GM23338 (cell line): Measurements from ENCODE around the gene STK38. TPM values are rescaled to one million over a fixed set of nuclear protein-coding genes. Genes with fewer than 3 reads are reported as not detected.

Experiments
- ATAC-seq: fragments of 200-7000 bp; cut with Tn5 transposase; 3 replicates; pipeline ENCODE4 v1.9.1; 2020
- DNase-seq: peaks from one replicate; pipeline ENCODE4 v3.0.0-alpha.2; 2015; ENCODE audit warnings: low spot score
- H2AFZ ChIP-seq: fragments of 200-600 bp; sonication (generic); 2 replicates; pipeline ENCODE4 v1.8.0; 2016; ENCODE audit warnings: antibody characterized with exemption, mild to moderate bottlenecking, moderate library complexity
- H3F3A ChIP-seq: fragments of 200-600 bp; sonication (generic); replicated peaks from 2 replicates; pipeline ENCODE4 v1.8.0; 2017; ENCODE audit warnings: antibody characterized with exemption, mixed run types, low read depth
- H3K27ac ChIP-seq: fragments of 200-600 bp; sonication (generic); 2 replicates; pipeline ENCODE4 v1.6.1; 2016; ENCODE audit warnings: low read depth
- H3K27me3 ChIP-seq: fragments of 200-600 bp; sonication (generic); 2 replicates; pipeline ENCODE4 v1.8.0; 2016; ENCODE audit warnings: mild to moderate bottlenecking, mixed run types, moderate library complexity; ENCODE audit not compliant: insufficient read depth
- H3K36me3 ChIP-seq: fragments of 200-600 bp; sonication (generic); 2 replicates; pipeline ENCODE4 v1.8.0; 2016; ENCODE audit warnings: mild to moderate bottlenecking; ENCODE audit not compliant: insufficient read depth
- H3K4me1 ChIP-seq: fragments of 200-600 bp; sonication (generic); 2 replicates; pipeline ENCODE4 v1.8.0; 2016; ENCODE audit warnings: mild to moderate bottlenecking, moderate library complexity; ENCODE audit not compliant: insufficient read depth
- H3K4me2 ChIP-seq: fragments of 200-600 bp; sonication (generic); 2 replicates; pipeline ENCODE4 v1.7.1; 2017; ENCODE audit warnings: mixed run types
- H3K4me3 ChIP-seq: fragments of 200-600 bp; sonication (generic); 2 replicates; pipeline ENCODE4 v1.6.1; 2016; ENCODE audit warnings: mixed run types
- H3K79me2 ChIP-seq: fragments of 200-600 bp; sonication (generic); replicated peaks from 2 replicates; pipeline ENCODE4 v1.8.0; 2017; ENCODE audit warnings: mild to moderate bottlenecking; ENCODE audit not compliant: insufficient read depth
- H3K9me2 ChIP-seq: fragments of 200-600 bp; sonication (generic); 2 replicates; pipeline ENCODE4 v1.8.0; 2017; ENCODE audit not compliant: insufficient read depth
- H4K20me1 ChIP-seq: fragments of 200-600 bp; sonication (generic); replicated peaks from 2 replicates; pipeline ENCODE4 v1.8.0; 2017; ENCODE audit warnings: mild to moderate bottlenecking; ENCODE audit not compliant: insufficient read depth
- H3K27ac Mint-ChIP-seq: 2 replicates; pipeline ENCODE4 v1.8.0; 2020; ENCODE audit warnings: inconsistent platforms, mild to moderate bottlenecking, moderate library complexity, mixed read lengths
- H3K27me3 Mint-ChIP-seq: 3 replicates; pipeline ENCODE4 v1.8.0; 2022; ENCODE audit warnings: low read depth, mild to moderate bottlenecking, moderate library complexity, mixed read lengths, inconsistent platforms; ENCODE audit not compliant: insufficient read depth, poor library complexity
- H3K36me3 Mint-ChIP-seq: 3 replicates; pipeline ENCODE4 v1.8.0; 2021; ENCODE audit warnings: low read depth, mild to moderate bottlenecking, inconsistent platforms, moderate library complexity, mixed read lengths
- H3K4me1 Mint-ChIP-seq: 3 replicates; pipeline ENCODE4 v1.8.0; 2020; ENCODE audit warnings: mild to moderate bottlenecking, inconsistent platforms, mixed read lengths
- H3K4me3 Mint-ChIP-seq: 3 replicates; pipeline ENCODE4 v1.8.0; 2021; ENCODE audit warnings: moderate library complexity, mild to moderate bottlenecking, inconsistent platforms, mixed read lengths
- H3K9me3 Mint-ChIP-seq: 3 replicates; pipeline ENCODE4 v1.8.0; 2020; ENCODE audit warnings: moderate library complexity, mild to moderate bottlenecking, inconsistent platforms, mixed read lengths
- CREB1 ChIP-seq: fragments of 250-450 bp; sonication (Bioruptor Pico); IDR thresholded peaks from 2 replicates; pipeline ENCODE4 v1.5.0; 2020; ENCODE audit warnings: low read depth, mild to moderate bottlenecking, moderate library complexity
- CTCF ChIP-seq, 2 experiments: fragments of 200-600 bp in 1 of 2; sonication (generic) in 1 of 2; conservative IDR thresholded peaks; 2 replicates each; pipeline versions ENCODE4 v1.5.1 to v1.6.1; 2016 to 2017; ENCODE audit warnings: antibody characterized with exemption in 2 of 2, low read depth in 2 of 2, mild to moderate bottlenecking in 2 of 2, moderate library complexity in 1 of 2
- EZH2 ChIP-seq: fragments of 200-600 bp; sonication (generic); IDR thresholded peaks from one replicate; pipeline ENCODE4 v1.8.0; 2017; ENCODE audit warnings: antibody characterized with exemption, mild to moderate bottlenecking, low read depth; ENCODE audit not compliant: unreplicated experiment
- JUNB ChIP-seq: IDR thresholded peaks from one replicate; pipeline ENCODE4 v1.6.1; 2016; ENCODE audit warnings: antibody characterized with exemption; ENCODE audit not compliant: unreplicated experiment
- NANOG ChIP-seq: IDR thresholded peaks from 2 replicates; pipeline ENCODE4 v1.6.1; 2016; ENCODE audit warnings: antibody characterized with exemption, borderline replicate concordance
- POLR2AphosphoS5 ChIP-seq: IDR thresholded peaks from 2 replicates; pipeline ENCODE4 v1.6.1; 2016; ENCODE audit warnings: antibody characterized with exemption, low read depth
- REST ChIP-seq: IDR thresholded peaks from one replicate; pipeline ENCODE4 v1.6.1; 2018; ENCODE audit warnings: antibody characterized with exemption; ENCODE audit not compliant: unreplicated experiment
- STAT1 ChIP-seq: IDR thresholded peaks from one replicate; pipeline ENCODE4 v1.6.1; 2016; ENCODE audit warnings: antibody characterized with exemption; ENCODE audit not compliant: unreplicated experiment
- ZNF114 ChIP-seq: fragments of 250-450 bp; sonication (Bioruptor Pico); IDR thresholded peaks from 2 replicates; pipeline ENCODE4 v1.5.0; 2020; ENCODE audit warnings: mild to moderate bottlenecking, moderate library complexity
- ZNF331 ChIP-seq: fragments of 250-450 bp; sonication (Bioruptor Pico); IDR thresholded peaks from 2 replicates; pipeline ENCODE4 v1.5.0; 2020; ENCODE audit warnings: low read depth, mild to moderate bottlenecking, moderate library complexity
- polyA plus RNA-seq: library from polyadenylated mRNA; unstranded; fragments of >200 nt; fragmentation: Nextera tagmentation; extraction: Ambion mirVana; gene quantifications from 2 replicates; pipeline ENCODE4 v1.2.1, GENCODE V29; 2016
- total RNA-seq: library from RNA; depleted of rRNA; stranded (reverse); fragments of >200 nt; shearing (Covaris generic); gene quantifications from 2 replicates; pipeline ENCODE4 v1.2.3, GENCODE V29; 2014
- TF ChIP-seq, protein P1 (sequence below): IDR thresholded peaks from 2 replicates; pipeline ENCODE4 v1.6.1; 2016; ENCODE audit warnings: antibody characterized with exemption

The STK38 gene
- total and polyA plus RNA-seq, 2 experiments from 2014 or later = 10.8 to 17.4 TPM

DNA sequence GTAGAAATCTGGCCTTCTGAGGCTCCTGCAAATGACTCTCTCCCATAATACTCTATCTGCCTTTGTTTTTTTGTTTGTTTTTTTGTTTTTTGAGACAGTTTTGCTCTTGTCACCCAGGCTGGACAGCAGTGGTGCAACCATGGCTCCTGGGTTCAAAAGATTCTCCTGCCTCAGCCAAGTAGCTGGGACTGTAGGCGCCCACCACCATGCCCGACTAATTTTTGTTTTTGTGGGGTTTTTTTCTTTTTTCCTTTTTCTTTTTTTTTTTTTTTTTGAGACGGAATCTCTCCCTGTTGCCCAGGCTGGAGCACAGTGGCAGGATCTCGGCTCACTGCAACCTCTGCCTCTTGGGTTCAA is 16.6 kb upstream of the STK38 start (continued):
- no peak for TF ChIP-seq REST
- TF ChIP-seq EZH2 = no peak
- TF ChIP-seq ZNF331 (CRISPR knock-in tag) = no peak
- TF ChIP-seq NANOG = no peak
- TF ChIP-seq CREB1 (CRISPR knock-in tag) = no peak

- peak overlapping the region; percentile 63 for H2AFZ ChIP-seq
- no peak overlapping the region for H3K27ac ChIP-seq
- Mint-ChIP-seq H3K36me3 (no peaks in the 10 kb centered on the region), H3K27me3 (peaks cover 5% of the 10 kb centered on the region), H3K4me1 (peaks cover 2% of the 10 kb centered on the region; the same call in 1 of the 3 replicates), H3K4me3 (no peak overlapping the region), H3K27ac (no peak overlapping the region), H3K9me3 (no peaks in the 10 kb centered on the region)
- H3K4me1 ChIP-seq = no peaks in the 10 kb centered on the region
- no peaks in the 10 kb centered on the region for H3K36me3 ChIP-seq
- H3K4me2 ChIP-seq = no peak overlapping the region
- no peaks in the 10 kb centered on the region for H3K79me2 ChIP-seq
- H3K27me3 ChIP-seq = no peaks in the 10 kb centered on the region
- ATAC-seq (no peak; the same call in 1 of the 3 replicates), DNase-seq (no peak)
- H3K9me2 ChIP-seq = no peaks in the 10 kb centered on the region
- no peak overlapping the region for H3K4me3 ChIP-seq
- H4K20me1 ChIP-seq = no peaks in the 10 kb centered on the region
- no peaks in the 10 kb centered on the region for H3F3A ChIP-seq
- TF ChIP-seq ZNF114 (CRISPR knock-in tag) (no peak), NANOG (no peak), JUNB (no peak), CREB1 (CRISPR knock-in tag) (no peak), POLR2AphosphoS5 (no peak), REST (no peak), CTCF (conservative IDR thresholded peaks at IDR 0.05; ENCODE audit: low read depth in 2 of 2) (no peak), STAT1 (no peak)
- TF ChIP-seq, protein P1, sequence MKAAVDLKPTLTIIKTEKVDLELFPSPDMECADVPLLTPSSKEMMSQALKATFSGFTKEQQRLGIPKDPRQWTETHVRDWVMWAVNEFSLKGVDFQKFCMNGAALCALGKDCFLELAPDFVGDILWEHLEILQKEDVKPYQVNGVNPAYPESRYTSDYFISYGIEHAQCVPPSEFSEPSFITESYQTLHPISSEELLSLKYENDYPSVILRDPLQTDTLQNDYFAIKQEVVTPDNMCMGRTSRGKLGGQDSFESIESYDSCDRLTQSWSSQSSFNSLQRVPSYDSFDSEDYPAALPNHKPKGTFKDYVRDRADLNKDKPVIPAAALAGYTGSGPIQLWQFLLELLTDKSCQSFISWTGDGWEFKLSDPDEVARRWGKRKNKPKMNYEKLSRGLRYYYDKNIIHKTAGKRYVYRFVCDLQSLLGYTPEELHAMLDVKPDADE = no peak
Measured at GRCh38 chr6:36563237-36563927, 16.1 kb upstream of the STK38 start.
